ENCODE measurements around the gene TNIP2. TPM values are rescaled to one million over a fixed set of nuclear protein-coding genes. Genes with fewer than 3 reads are reported as not detected.

Gene TNIP2
- total RNA-seq (2014; rRNA removed), result 52.5 and 52.9 TPM in 2 replicates
- 27.9 TPM for polyA plus RNA-seq (2012)

GRCh38 chr4:2755821-2756690 is at the start of gene TNIP2:
TNIP2 (minus strand) TSS chr4:2756336; CDS start chr4:2756289, 47 bp downstream.
- peak; percentile 73 for DNase-seq (ENCODE audit: low read depth)

GRCh38 chr4:2804973-2805501 is 48.9 kb upstream of the TNIP2 start:
- no peak for DNase-seq (ENCODE audit: low read depth)

GRCh38 chr4:2804449-2804972 is 48.4 kb upstream of the TNIP2 start:
- DNase-seq (ENCODE audit: low read depth), result no peak

- DNase-seq (ENCODE audit: low read depth), result no peak
These were observed 47.7 kb upstream of the TNIP2 start for GRCh38 chr4:2803624-2804448.

GRCh38 chr4:2802618-2803531 is 46.7 kb upstream of the TNIP2 start:
- no peak for DNase-seq (ENCODE audit: low read depth)

GRCh38 chr4:2800691-2801596 is 44.8 kb upstream of the TNIP2 start:
- DNase-seq (ENCODE audit: low read depth), result no peak

GRCh38 chr4:2799971-2800690 is 44.0 kb upstream of the TNIP2 start:
- no peak for DNase-seq (ENCODE audit: low read depth)

GRCh38 chr4:2799224-2799911 is 43.2 kb upstream of the TNIP2 start:
- DNase-seq (ENCODE audit: low read depth), result no peak

- no peak for DNase-seq (ENCODE audit: low read depth)
These were observed 42.5 kb upstream of the TNIP2 start for GRCh38 chr4:2798399-2799223.

GRCh38 chr4:2797545-2798305 is 41.6 kb upstream of the TNIP2 start:
- no peak for DNase-seq (ENCODE audit: low read depth)

GRCh38 chr4:2796849-2797544 is 40.9 kb upstream of the TNIP2 start:
- no peak for DNase-seq (ENCODE audit: low read depth)

- DNase-seq (ENCODE audit: low read depth), result peak; percentile 26
These were observed 40.0 kb upstream of the TNIP2 start for GRCh38 chr4:2795893-2796848.

- DNase-seq (ENCODE audit: low read depth), result no peak
These were observed 39.3 kb upstream of the TNIP2 start for GRCh38 chr4:2795300-2795892.

GRCh38 chr4:2794486-2795299 is 38.6 kb upstream of the TNIP2 start:
- peak; percentile 28 for DNase-seq (ENCODE audit: low read depth)
